Lung (tissue), 12 donors: ENCODE data around the gene PDE4B. TPM values are rescaled to one million over a fixed set of nuclear protein-coding genes. Genes with fewer than 3 reads are reported as not detected.
"Not testable (repeated sequence)": the region's sequence is repeated elsewhere in the genome, so short reads cannot be mapped to it uniquely, and the experiment has no call there.

Experiments
- ATAC-seq: fragments of 200-7000 bp; cut with Tn5 transposase; one replicate; pipeline ENCODE4 v1.9.1; 2020; ENCODE audit warnings: moderate number of reproducible peaks; ENCODE audit not compliant: insufficient read depth, low FRiP score
- DNase-seq, 3 donors: peaks; one replicate each; pipeline ENCODE4 v3.0.0-alpha.2; 2013 to 2017
- H3K27ac ChIP-seq, 2 donors: one replicate each; pipeline ENCODE4 v1.5.1; 2013; ENCODE audit warnings: mild to moderate bottlenecking in 2 of 2, moderate library complexity in 2 of 2, control low read depth in 1 of 2, inconsistent platforms in 1 of 2, low read depth in 1 of 2, low read length in 1 of 2
- H3K27me3 ChIP-seq, 3 donors: one replicate each; pipeline ENCODE4 v1.5.1; 2013; ENCODE audit warnings: low read length in 2 of 3; ENCODE audit not compliant: control insufficient read depth in 3 of 3, insufficient read depth in 3 of 3
- H3K36me3 ChIP-seq, 4 donors: one replicate each; pipeline ENCODE4 v1.5.1; 2013; ENCODE audit warnings: low read length in 4 of 4, mild to moderate bottlenecking in 1 of 4, moderate library complexity in 1 of 4; ENCODE audit not compliant: control insufficient read depth in 4 of 4, insufficient read depth in 4 of 4
- H3K4me1 ChIP-seq, 5 donors: one replicate each; pipeline ENCODE4 v1.5.1; 2013; ENCODE audit warnings: low read length in 5 of 5, mild to moderate bottlenecking in 2 of 5, moderate library complexity in 1 of 5; ENCODE audit not compliant: control insufficient read depth in 5 of 5, insufficient read depth in 5 of 5
- H3K4me3 ChIP-seq: one replicate; pipeline ENCODE4 v1.5.1; 2013; ENCODE audit warnings: mild to moderate bottlenecking, control low read depth, moderate library complexity
- H3K9ac ChIP-seq, 2 donors: one replicate each; pipeline ENCODE4 v1.5.1; 2013; ENCODE audit warnings: low read length in 2 of 2, control low read depth in 1 of 2; ENCODE audit not compliant: insufficient read depth in 1 of 2
- H3K9me3 ChIP-seq, 4 donors: one replicate each; pipeline ENCODE4 v1.5.1; 2013; ENCODE audit warnings: low read length in 3 of 4, mild to moderate bottlenecking in 1 of 4, moderate library complexity in 1 of 4; ENCODE audit not compliant: control insufficient read depth in 4 of 4, insufficient read depth in 3 of 4
- WGBS, 2 donors: extraction: QIAGEN DNeasy Blood & Tissue Kit; methylation state at CpG; one replicate each; pipeline ENCODE4 v1.1.7; 2013; 5-methylcytosine and 5-hydroxymethylcytosine counted together
- polyA plus RNA-seq, 2 donors: library from polyadenylated mRNA; stranded (reverse); fragments of 200-250 nt; gene quantifications; one replicate each; pipeline ENCODE4 v1.2.1, GENCODE V29; 2013
- total RNA-seq, 2 donors: library from RNA; depleted of rRNA in 1 of 2; stranded (reverse); fragments of >200 nt in 1 of 2; gene quantifications; one replicate each; pipeline ENCODE4 v1.2.1, GENCODE V29; 2014 to 2021
- TF ChIP-seq, protein P1 (sequence below): IDR thresholded peaks from 2 replicates; pipeline ENCODE4 v1.5.1; 2012; ENCODE audit warnings: mild to moderate bottlenecking; ENCODE audit errors: control extremely low read depth, extremely low read depth
- donor health status: control.
- donor health status: control.
- donor health status: Bipolar disorder and iron deficiency.
- donor health status: healthy.
- donor health status: DM: yes; HTN: yes; CAD: no.

Gene PDE4B
- total and polyA plus RNA-seq, 4 donors, result 4.0 to 96.2 (median 20.2) TPM

DNA sequence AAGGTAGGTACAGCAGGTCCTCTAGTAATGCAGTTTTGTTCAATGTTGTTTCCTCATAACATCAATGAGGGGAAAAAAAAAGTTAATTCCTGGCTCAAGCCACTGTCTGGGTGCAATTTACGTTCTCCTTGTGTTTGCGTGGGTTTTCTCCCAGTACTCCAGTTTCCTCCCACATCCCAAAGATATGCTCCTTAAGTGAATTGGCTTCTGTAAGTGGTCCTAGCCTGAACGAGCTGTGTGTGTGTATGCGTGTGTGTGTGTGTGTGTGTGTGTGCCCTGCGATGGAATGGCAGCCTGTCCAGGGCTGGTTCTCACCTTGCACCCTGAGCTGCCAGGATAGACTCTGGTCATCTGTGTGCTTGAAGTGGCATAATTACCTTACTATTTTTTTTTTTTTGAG is 332.0 kb downstream of the PDE4B start:
- H3K27me3 ChIP-seq, result peaks cover 0 to 2% (median 0%) of the 10 kb centered on the region in 3 donors
- no peak overlapping the region for H3K27ac ChIP-seq
- WGBS, 2 donors, result 68 to 76% methylated on average over 5 of the region's 5 CpGs
- no peaks in the 10 kb centered on the region for H3K4me1 ChIP-seq
- no peaks in the 10 kb centered on the region for H3K36me3 ChIP-seq
- H3K4me3 ChIP-seq, result no peak overlapping the region
- ATAC-seq, result no peak
- no peak overlapping the region for H3K9ac ChIP-seq
- no peaks in the 10 kb centered on the region for H3K9me3 ChIP-seq
- TF ChIP-seq, protein P1, sequence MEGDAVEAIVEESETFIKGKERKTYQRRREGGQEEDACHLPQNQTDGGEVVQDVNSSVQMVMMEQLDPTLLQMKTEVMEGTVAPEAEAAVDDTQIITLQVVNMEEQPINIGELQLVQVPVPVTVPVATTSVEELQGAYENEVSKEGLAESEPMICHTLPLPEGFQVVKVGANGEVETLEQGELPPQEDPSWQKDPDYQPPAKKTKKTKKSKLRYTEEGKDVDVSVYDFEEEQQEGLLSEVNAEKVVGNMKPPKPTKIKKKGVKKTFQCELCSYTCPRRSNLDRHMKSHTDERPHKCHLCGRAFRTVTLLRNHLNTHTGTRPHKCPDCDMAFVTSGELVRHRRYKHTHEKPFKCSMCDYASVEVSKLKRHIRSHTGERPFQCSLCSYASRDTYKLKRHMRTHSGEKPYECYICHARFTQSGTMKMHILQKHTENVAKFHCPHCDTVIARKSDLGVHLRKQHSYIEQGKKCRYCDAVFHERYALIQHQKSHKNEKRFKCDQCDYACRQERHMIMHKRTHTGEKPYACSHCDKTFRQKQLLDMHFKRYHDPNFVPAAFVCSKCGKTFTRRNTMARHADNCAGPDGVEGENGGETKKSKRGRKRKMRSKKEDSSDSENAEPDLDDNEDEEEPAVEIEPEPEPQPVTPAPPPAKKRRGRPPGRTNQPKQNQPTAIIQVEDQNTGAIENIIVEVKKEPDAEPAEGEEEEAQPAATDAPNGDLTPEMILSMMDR, result no peak
- DNase-seq, result no peak

GRCh38 chr1:66128641-66129040 is 335.9 kb downstream of the PDE4B start:
- 85 to 91% methylated on average over 4 of the region's 4 CpGs for WGBS, 2 donors
- not testable (repeated sequence) for H3K9ac ChIP-seq, H3K9me3 ChIP-seq, H3K36me3 ChIP-seq, DNase-seq, ATAC-seq, H3K4me3 ChIP-seq, H3K27ac ChIP-seq, H3K4me1 ChIP-seq, H3K27me3 ChIP-seq

- Histone ChIP-seq H3K4me1 (no peaks in the 10 kb centered on the region), H3K27me3 (no peaks in the 10 kb centered on the region), H3K9me3 (no peaks in the 10 kb centered on the region), H3K36me3 (no peaks in the 10 kb centered on the region), H3K4me3 (no peak overlapping the region), H3K27ac (no peak overlapping the region), H3K9ac (no peak overlapping the region)
- 82 to 92% methylated on average over 5 of the region's 5 CpGs for WGBS, 2 donors
- DNase-seq (no peak), ATAC-seq (no peak)
- TF ChIP-seq, protein P1, result no peak
These were observed 339.6 kb downstream of the PDE4B start for GRCh38 chr1:66132324-66132723.

- Histone ChIP-seq H3K9me3 (no peaks in the 10 kb centered on the region), H3K9ac (no peak overlapping the region), H3K36me3 (no peaks in the 10 kb centered on the region), H3K27me3 (no peaks in the 10 kb centered on the region), H3K4me1 (no peaks in the 10 kb centered on the region), H3K27ac (no peak overlapping the region), H3K4me3 (no peak overlapping the region)
- TF ChIP-seq, protein P1, result no peak
- 91 to 94% methylated on average over 1 of the region's 1 CpG for WGBS, 2 donors
- ATAC-seq (no peak), DNase-seq (no peak)
These were observed 341.3 kb downstream of the PDE4B start for GRCh38 chr1:66134004-66134403.
